Testis (tissue), 2 donors: ENCODE results near the gene MTUS2.

ENCODE experiments used
- CTCF ChIP-seq, 3 experiments: fragments of 450-650 bp in 2 of 3; fragments of 200-600 bp in 1 of 3; sonication (generic) in 1 of 3; IDR thresholded peaks; one replicate each; pipeline ENCODE4 v1.5.1; 2016 to 2019; ENCODE audit warnings: antibody characterized with exemption in 3 of 3, mild to moderate bottlenecking in 2 of 3, moderate library complexity in 1 of 3
- POLR2A ChIP-seq: fragments of 450-650 bp; IDR thresholded peaks from one replicate; pipeline ENCODE4 v1.6.1; 2017; ENCODE audit warnings: antibody characterized with exemption, mild to moderate bottlenecking, moderate library complexity

- TF ChIP-seq CTCF (IDR thresholded peaks at IDR 0.05) (no peak), POLR2A (no peak)
These were observed 323.7 kb downstream of the MTUS2 start for GRCh38 chr13:29143847-29144246.
